Fibroblast of the aortic adventitia (primary cell): ENCODE measurements around the gene TMEM81. TPM values are rescaled to one million over a fixed set of nuclear protein-coding genes. Genes with fewer than 3 reads are reported as not detected.

Experiments used
- DNase-seq: peaks from one replicate; pipeline ENCODE4 v3.0.0-alpha.2; 2010; ENCODE audit warnings: low read depth
- H3K4me3 ChIP-seq: 2 replicates; pipeline ENCODE4 v1.5.1; 2011; ENCODE audit warnings: low read depth, mild to moderate bottlenecking, control low read depth, low read length, moderate library complexity
- CTCF ChIP-seq: IDR thresholded peaks from 2 replicates; pipeline ENCODE4 v1.5.1; 2011; ENCODE audit warnings: mild to moderate bottlenecking, low read length, control low read depth, inconsistent platforms; ENCODE audit not compliant: insufficient read depth
- total RNA-seq: library from RNA; depleted of rRNA; stranded (reverse); fragments of >200 nt; gene quantifications from 2 replicates; pipeline ENCODE4 v1.2.3, GENCODE V29; 2012; ENCODE audit warnings: low replicate concordance

Gene TMEM81
- total RNA-seq, 1 donor, result 2.0 TPM

- DNase-seq, result no peak
- no peak overlapping the region for H3K4me3 ChIP-seq
- TF ChIP-seq CTCF, result no peak
These were observed 40.4 kb downstream of the TMEM81 start for GRCh38 chr1:205043866-205044265.

DNA sequence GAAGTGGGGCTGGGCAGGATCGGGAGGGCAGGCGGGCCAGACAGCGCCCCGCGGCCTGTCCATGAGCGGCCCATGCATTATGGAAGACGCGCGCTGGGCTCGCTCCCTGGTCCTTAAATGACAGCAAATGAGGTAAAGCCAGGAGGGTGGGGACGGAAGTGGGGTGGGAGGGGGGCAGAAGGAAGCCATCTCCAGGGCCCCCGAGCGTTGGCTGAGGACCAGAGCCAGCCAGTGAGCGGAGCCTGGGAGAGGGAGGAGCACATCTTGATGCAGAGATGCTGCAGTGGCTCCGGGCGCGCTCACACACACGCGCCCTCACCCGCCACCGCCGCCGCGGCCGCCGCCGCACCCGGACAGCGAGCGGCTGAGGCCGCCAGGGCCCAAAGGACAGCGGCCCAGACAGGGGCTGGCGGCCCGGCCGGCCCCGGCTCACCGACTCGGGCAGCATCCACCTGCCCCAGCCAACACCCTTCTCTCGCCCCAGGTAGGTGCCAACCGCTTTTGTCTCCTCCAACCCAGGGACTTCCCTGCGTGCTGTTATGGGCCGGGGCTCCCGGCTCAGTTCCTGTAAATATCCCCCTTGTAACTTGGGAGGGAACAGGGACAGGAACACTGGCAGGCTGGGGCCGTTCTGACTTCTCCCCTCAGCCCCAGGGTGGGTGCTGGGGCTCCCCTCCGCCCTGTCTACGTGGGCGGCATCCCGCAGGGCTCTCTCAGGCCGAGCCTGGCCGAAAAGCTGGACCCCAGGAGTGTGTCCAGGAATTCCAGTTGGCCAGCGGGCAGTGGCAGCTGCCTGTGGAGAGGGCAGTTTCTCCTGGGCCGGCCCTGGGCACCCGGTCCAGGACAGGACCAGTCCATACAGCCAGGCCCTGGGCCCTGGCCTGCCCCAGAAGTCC, 41.1 kb downstream of the TMEM81 start, which contains the start of gene CNTN2:
Gene CNTN2, plus strand, starts transcription at position 302 of the 896 bp plus-strand sequence. CDS start 9,974 bp downstream, outside the sequence.
- TF ChIP-seq CTCF, result no peak

GRCh38 chr1:205041998-205042910, 42.0 kb downstream of the TMEM81 start:
- no peak for DNase-seq
- H3K4me3 ChIP-seq, result no peak overlapping the region
- TF ChIP-seq CTCF, result no peak

More for the DNA sequence above, 41.1 kb downstream of the TMEM81 start, which contains the start of gene CNTN2:
- no peak for DNase-seq
- H3K4me3 ChIP-seq, result no peak within 1 kb of the TSS

DNA sequence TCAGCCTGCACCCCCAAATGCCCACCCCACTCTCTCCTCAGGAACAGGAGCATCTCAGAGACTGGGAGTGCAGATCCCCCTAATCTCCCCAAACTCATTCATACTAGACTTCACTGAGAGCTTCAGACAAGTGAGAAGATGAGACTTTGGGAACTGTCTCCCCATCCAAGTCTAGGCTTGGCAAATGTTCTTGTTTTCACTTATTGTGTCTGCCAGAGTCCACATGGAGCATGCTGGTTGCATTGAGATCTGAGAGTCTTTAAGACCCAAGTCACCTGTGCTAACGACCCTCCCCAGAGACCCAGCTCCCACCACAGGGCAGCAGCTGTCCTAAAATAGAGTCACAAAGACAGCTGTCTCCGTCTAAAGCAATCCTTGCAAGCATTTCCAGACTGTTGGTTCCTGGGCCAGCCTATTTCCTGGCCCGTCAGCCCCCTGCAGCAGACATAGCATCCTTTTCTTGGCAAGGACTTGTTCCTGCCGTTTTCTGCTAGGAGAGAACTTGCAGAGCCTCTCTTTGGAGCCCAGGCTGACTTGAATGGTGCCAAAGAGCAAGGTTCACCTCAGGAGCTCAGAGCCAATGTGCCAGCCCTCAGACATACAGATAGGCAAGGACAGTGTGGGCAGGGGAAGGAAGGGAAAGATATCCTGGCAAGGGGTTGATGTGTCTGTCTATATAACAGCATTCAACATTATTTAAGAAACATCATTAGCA, 43.1 kb downstream of the TMEM81 start:
- no peak overlapping the region for H3K4me3 ChIP-seq
- DNase-seq, result no peak
- no peak for TF ChIP-seq CTCF

GRCh38 chr1:205038132-205038786, 46.0 kb downstream of the TMEM81 start:
- DNase-seq, result no peak
- H3K4me3 ChIP-seq, result no peak overlapping the region
- no peak for TF ChIP-seq CTCF

GRCh38 chr1:205037539-205037938, 46.7 kb downstream of the TMEM81 start:
- DNase-seq, result no peak
- no peak for TF ChIP-seq CTCF
- no peak overlapping the region for H3K4me3 ChIP-seq
